ENCODE measurements around the gene NBDY.
A peak's percentile ranks its signal among the peaks of the same experiment; 100 is the strongest.
"Not testable (repeated sequence)": the region's sequence is repeated elsewhere in the genome, so short reads cannot be mapped to it uniquely, and the experiment has no call there.

The NBDY gene

DNA sequence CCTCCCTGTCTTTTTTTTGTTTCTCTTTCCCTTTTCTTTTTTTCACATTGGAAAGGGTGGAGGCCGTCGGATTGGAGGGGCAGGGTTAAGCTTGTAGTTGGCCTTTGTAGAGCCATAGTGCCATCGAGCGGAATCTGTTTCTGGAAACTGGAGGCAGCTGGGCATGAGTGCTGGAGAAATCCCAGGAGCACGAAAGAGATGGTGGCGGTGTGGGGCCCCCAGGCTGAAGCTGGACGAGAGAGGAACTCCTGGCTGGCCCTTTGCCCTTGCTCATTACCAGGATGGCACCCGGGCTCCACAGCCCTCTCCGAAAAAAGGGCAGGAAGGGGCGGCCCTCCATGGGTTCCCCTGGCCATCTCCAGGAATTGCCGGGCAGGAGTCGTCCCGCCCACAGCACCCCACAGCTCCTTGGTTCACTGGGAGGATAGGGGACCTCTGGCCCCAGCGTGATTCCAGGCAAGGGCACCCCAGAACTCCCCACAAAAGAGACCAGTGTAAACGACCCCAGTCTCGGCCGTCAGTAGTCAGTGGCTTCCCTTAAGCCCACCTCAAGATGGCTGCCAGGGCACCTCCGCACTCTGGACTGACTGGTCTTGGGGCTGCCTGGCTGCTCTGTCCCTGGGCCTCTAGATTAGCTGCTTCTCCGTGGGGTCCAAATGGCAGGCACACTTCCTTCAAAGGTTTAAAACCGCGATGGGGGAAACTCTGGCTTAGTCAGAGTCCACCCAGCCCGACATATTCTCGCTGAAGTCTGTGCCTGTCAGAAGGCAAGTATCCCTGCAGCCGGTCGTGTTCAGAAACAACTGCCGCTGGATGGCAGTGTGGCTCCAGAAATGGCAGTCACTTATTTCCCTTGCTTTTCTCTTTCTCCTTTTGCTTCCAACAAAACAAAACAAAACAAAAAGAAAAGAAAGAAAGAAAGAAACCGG lies 74.1 kb downstream of the NBDY start:
- DNase-seq, result no peak

DNA sequence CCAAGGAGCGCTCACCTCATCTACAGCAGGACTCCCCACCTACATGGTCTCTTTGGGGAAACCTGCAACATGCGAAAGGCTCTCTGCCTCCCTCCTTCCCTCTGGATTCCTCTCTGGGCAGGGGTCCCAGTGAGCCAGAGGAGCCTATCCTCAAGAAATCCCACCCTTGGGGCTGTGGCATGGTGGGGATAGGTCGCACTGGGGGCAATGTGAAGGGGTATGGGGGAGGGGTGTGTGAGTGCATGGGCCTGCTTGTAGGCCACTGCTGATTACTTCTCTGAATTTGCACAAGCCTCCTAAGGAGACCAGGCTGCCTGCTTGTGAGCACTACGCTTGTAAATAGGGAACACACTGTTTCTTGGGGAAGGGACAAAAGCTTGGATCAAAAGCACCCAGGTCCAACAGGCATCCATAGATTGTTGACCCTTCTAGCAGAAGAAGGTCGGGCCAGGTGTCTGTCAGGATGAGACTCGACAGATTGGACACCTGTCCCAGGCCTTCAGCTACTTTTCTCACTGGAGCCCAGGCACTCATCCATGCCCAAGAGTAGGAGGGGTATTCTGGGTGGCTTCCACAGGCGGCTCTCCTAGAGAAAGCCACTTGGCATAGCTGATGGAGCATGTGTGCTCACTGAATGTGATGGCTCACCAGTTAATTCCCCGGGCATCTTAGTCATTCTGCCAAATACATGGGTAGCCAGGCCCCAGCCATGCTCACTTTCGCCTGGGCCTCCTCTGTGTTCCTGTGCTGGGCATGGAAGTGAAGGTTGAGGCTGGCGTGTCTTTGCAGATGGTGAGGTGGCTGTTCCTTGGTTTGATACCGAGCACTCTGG lies 75.0 kb downstream of the NBDY start:
- DNase-seq, result no peak

DNA sequence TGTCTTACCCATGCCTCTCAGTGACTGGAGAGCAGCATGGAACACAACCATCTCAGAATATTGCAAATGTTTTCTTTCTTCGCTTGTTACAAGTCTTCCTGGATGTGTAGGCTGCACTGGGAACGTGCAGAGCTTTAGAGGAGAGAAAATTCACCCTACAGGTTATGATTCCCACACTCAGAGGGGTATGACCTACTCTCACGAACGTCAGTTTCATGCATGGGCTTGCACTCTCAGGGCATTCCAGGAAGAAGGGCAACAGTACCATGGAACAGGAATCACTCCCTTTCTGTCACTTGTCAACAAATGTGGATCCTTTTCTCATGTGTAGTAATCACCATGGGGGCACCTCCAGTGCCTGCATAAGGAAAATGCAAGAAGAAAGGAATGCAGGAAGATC lies 75.8 kb downstream of the NBDY start:
- DNase-seq, result no peak

DNA sequence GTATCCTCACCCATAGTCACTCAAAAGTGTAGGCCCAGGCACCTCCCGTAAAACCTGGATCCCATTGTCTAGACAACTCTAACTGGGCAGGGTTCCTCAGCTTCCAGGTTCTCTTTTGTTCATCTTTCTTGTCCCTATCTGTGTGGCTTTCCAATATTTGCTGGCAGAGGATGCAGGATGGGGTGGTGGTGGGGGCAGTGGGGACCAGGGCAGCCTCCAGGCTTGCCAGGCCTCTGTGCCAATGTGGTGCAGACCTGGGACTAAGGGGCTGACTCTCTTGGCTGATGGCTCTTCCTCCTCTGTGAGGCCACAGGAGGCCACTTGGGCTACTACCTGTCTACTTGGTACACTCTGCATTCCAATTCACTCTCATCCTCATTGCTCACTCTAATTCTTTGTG lies 76.4 kb downstream of the NBDY start:
- DNase-seq, result no peak

DNA sequence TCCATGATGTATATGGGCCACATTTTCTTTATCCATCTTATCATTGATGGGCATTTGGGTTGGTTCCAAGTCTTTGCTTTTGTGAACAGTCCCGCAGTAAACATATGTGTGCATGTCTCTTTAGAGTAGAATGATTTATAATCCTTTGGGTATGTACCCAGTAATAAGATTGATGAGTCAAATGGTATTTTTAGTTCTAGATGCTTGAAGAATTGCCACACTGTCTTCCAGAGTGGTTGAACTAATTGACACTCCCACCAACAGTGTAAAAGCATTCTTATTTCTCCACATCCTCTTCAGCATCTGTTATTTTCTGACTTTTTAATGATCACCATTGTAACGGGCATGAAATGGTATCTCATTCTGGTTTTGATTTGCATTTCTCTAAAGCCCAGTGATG lies 77.1 kb downstream of the NBDY start:
- DNase-seq, result not testable (repeated sequence)

DNA sequence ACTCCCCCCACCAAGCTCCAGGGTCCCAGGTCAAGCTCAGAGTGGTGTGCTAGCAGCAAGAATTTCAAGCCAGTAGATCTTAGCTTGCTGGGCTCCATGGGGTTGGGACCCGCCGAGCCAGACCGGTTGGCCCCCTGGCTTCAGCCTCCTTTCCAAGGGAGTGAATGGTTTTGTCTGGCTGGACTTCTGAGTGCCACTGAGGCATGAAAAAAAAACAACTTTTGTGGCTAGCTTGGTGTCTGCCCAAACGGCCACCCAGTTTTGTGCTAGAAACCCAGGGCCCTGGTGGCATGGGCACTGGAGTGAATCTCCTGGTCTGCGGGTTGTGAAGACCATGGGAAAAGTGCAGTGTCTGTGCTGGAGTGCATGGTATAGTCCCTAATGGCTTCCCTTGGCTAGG lies 82.6 kb downstream of the NBDY start:
- DNase-seq, result no peak

DNA sequence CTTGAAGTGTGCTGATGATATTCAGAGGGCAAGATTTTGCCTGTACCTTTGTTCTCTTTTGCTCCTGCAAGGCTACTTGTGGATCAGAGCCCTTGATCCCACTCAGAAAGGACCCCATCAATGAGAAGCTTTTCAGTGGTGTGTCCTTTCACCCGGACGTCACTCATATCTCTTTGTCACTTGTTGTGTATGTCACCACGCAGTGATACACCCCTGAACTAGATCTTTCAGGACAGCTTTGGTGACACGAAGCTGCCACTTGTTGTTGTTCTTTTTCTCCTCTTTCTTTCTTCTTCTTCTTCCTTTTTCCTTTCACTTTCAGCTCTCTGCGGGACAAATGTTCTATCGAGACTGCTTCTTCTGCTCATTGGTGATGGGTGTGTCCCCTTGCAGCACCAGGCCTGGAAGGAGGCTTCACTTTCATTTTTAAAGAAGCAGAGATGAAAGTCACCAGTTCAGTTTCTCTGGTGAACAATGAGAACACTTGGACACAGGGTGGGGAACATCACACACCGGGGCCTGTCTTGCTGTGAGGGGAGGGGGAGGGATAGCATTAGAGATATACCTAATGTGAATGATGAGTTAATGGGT lies 83.6 kb downstream of the NBDY start:
- no peak for DNase-seq

DNA sequence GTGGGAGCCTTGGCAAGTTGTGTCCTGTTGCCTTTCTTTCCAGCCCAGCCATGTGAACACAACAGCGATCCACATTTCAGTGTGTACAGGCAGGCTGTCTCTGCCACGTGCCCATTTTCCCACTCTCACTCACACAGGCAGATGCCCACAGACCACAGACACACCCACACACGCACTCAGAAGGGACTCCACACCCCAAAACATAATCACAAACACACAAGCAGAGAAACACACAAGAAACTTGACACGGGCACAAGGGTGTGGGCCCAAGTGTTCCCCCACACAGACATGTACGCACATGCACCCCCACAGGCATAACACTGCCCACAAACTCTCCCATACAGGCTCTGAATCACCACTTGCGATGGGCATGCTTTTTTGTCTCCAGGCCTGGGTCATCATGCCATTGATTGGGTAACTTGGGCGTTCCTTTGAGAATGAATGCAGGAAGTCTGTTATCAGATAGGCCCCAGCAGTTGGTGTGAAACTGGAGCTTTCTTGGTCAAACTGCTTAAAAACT lies 84.3 kb downstream of the NBDY start:
- peak; percentile 53 to 62 for DNase-seq

DNA sequence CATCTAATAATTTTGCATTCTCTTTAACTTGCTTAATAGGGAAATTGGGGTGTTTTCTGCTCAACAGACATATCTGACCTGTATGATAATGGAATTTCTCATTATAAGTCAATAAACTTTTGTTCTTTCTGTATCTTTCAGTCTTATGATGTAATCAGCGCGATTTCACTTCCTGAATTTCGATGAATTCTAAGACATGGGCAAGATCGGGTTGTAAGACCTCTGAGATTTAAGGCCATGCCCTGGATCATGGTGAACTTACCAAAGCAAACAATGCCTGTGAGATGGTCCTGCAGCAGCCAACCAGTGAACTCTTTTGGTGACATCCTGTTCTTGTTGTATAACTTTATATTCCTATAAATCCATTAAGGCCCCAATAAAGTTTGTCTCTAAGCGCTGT lies 88.1 kb downstream of the NBDY start:
- DNase-seq, result no peak

DNA sequence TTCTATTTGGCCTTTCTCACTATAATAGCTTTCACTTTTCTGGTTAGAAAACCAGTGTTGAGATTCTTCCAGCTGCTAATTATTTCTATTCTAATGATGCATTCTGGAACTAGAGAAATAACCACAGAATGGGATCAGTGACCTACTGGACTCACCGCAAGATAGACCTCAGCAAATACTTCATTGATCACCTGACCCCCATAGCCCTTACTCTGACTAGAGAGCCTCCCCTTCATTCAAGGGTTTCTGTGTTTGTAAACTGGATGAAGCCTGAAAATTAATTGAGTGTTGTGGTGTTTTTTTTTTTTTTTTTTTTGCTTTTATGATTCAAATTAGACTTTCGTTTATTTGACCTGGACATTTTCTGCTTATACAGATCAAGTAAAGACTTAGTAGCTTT lies 97.0 kb downstream of the NBDY start:
- DNase-seq, result no peak

DNA sequence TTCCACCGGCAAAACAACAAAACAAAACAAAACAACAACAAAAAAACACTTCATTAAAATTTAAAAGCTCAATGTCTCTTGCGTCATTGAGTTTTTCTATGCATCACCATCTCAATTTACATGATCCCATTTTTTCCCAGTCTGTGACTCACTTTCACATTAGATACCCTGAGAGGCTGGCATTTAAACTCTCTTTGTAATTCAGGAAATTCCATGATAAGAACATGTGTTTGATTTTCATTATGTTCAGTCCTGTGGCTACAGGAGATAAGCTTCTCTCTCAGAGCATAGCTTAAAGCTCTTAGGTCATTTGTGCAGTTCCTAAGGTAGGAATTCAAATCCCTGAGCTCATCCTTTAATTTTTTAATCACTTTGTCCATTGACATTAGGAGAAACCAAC lies 104.6 kb downstream of the NBDY start:
- DNase-seq, result no peak

DNA sequence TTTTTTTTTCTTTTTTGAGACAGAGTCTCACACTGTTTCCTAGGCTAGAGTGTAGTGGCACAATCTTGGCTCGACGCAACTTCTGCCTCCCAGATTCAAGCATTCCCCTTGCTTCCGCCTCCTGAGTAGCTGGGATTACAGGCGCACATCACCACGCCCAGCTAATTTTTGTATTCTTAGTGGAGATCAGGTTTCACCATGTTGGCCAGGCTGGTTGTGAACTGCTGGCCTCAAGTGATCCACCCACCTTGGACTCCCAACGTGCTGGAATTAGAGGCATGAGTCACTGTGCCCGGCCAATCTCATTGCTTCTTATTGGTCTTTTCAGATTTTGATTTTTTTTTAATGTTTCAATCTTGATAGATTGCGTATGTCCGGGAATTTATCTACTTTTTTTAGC lies 124.4 kb downstream of the NBDY start:
- no peak for DNase-seq

DNA sequence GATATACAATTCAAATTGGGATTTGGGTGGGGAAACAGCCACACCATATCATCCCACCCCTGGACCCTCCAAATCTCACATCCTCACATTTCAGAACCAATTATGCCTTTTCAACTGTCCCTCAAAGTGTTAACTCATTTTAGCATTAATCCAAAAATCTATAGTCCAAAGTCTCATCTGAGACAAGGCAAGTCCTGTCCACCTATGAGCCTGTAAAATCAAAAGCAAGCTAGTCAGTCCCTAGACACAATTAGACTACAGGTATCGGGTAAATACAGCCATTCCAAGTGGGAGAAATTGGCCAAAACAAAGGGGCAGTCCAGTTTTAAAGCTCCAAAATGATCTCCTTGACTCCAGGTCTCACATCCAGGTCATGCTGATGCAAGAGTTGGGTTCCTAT lies 128.0 kb downstream of the NBDY start:
- DNase-seq, result no peak

DNA sequence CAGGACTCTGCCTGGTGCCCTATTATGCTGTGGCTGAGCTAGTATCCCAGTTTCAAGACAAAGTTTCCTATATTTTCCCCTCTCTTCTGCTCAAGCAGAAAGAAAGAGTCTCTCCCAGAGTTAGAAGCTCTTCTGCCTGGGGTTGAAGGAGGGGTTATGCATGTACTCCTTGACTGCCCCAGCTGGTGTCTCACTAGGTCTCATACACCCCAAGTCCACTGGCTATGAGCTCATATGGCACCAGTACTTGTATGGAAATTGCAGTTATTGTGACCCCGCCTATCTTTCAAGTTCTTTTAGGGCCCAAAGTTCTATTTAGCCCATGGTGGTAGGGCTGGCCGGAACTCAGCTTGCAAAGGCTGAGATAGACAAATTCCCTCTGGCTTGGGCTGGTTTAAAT lies 131.8 kb downstream of the NBDY start:
- DNase-seq, result no peak

Measured in AML-193 (cell line).